GM18907 (cell line): Measurements from ENCODE around the gene ZFYVE26.
"Not testable (repeated sequence)": the region's sequence is repeated elsewhere in the genome, so short reads cannot be mapped to it uniquely, and the experiment has no call there.

Experiments
- ATAC-seq: cut with Tn5 transposase; IDR thresholded peaks from one replicate; pipeline ENCODE4 v1.9.1; 2021; ENCODE audit warnings: mild to moderate bottlenecking, moderate library complexity; ENCODE audit not compliant: unreplicated experiment

ZFYVE26 gene

GRCh38 chr14:67759916-67760315 lies 56.5 kb downstream of the ZFYVE26 start:
- no peak for ATAC-seq

- no peak for ATAC-seq
Observed at GRCh38 chr14:67757175-67757574, 59.2 kb downstream of the ZFYVE26 start.

- ATAC-seq, result no peak
Observed at GRCh38 chr14:67756496-67756895, 59.9 kb downstream of the ZFYVE26 start.

GRCh38 chr14:67749341-67750084 lies 66.9 kb downstream of the ZFYVE26 start:
- ATAC-seq, result no peak

GRCh38 chr14:67748312-67748711 lies 68.1 kb downstream of the ZFYVE26 start:
- no peak for ATAC-seq

- no peak for ATAC-seq
Observed at GRCh38 chr14:67746927-67747326, 69.5 kb downstream of the ZFYVE26 start.

GRCh38 chr14:67744046-67744445 lies 72.3 kb downstream of the ZFYVE26 start:
- ATAC-seq, result no peak

GRCh38 chr14:67738740-67739504 lies 77.5 kb downstream of the ZFYVE26 start:
- no peak for ATAC-seq

- no peak for ATAC-seq
Observed at GRCh38 chr14:67736771-67737170, 79.6 kb downstream of the ZFYVE26 start.

- no peak for ATAC-seq
Observed at GRCh38 chr14:67735336-67736147, 80.8 kb downstream of the ZFYVE26 start.

GRCh38 chr14:67734675-67735074 lies 81.7 kb downstream of the ZFYVE26 start:
- no peak for ATAC-seq

- no peak for ATAC-seq
Observed at GRCh38 chr14:67733616-67734015, 82.8 kb downstream of the ZFYVE26 start.

GRCh38 chr14:67729072-67729885 lies 87.1 kb downstream of the ZFYVE26 start:
- ATAC-seq, result no peak

- no peak for ATAC-seq
Observed at GRCh38 chr14:67728258-67728657, 88.1 kb downstream of the ZFYVE26 start.

- ATAC-seq, result no peak
Observed at GRCh38 chr14:67727361-67727760, 89.0 kb downstream of the ZFYVE26 start.

GRCh38 chr14:67725171-67725570 lies 91.2 kb downstream of the ZFYVE26 start:
- ATAC-seq, result no peak

GRCh38 chr14:67722293-67722692 lies 94.1 kb downstream of the ZFYVE26 start:
- no peak for ATAC-seq

GRCh38 chr14:67721875-67722274 lies 94.5 kb downstream of the ZFYVE26 start:
- no peak for ATAC-seq

- no peak for ATAC-seq
Observed at GRCh38 chr14:67719866-67720265, 96.5 kb downstream of the ZFYVE26 start.

- not testable (repeated sequence) for ATAC-seq
Observed at GRCh38 chr14:67719385-67719784, 97.0 kb downstream of the ZFYVE26 start.

GRCh38 chr14:67718265-67718664 lies 98.1 kb downstream of the ZFYVE26 start:
- no peak for ATAC-seq
